8988T (cell line): ENCODE data around the gene LRRC55.
"Not testable (repeated sequence)": the region's sequence is repeated elsewhere in the genome, so short reads cannot be mapped to it uniquely, and the experiment has no call there.

ENCODE experiments used
- DNase-seq: peaks from one replicate; pipeline ENCODE4 v3.0.0; 2011

Gene LRRC55

GRCh38 chr11:57162179-57162898 is 19.4 kb upstream of the LRRC55 start:
- DNase-seq, result no peak

GRCh38 chr11:57163160-57163868 is 18.4 kb upstream of the LRRC55 start:
- DNase-seq, result no peak

GRCh38 chr11:57164317-57164716 is 17.4 kb upstream of the LRRC55 start:
- DNase-seq, result no peak

- no peak for DNase-seq
Observed at GRCh38 chr11:57167125-57167846, 14.5 kb upstream of the LRRC55 start.

- DNase-seq, result not testable (repeated sequence)
Observed at GRCh38 chr11:57169732-57170313, 11.9 kb upstream of the LRRC55 start.

GRCh38 chr11:57172031-57172430 is 9.7 kb upstream of the LRRC55 start:
- DNase-seq, result no peak

- DNase-seq, result no peak
Observed at GRCh38 chr11:57174656-57175055, 7.1 kb upstream of the LRRC55 start.

- DNase-seq, result no peak
Observed at GRCh38 chr11:57175478-57175877, 6.3 kb upstream of the LRRC55 start.

GRCh38 chr11:57178334-57178733 is 3.4 kb upstream of the LRRC55 start:
- no peak for DNase-seq

- no peak for DNase-seq
Observed at GRCh38 chr11:57179681-57180080, 2.1 kb upstream of the LRRC55 start.

- DNase-seq, result no peak
Observed at GRCh38 chr11:57180081-57180561, 1.6 kb upstream of the LRRC55 start.

- no peak for DNase-seq
Observed at GRCh38 chr11:57180964-57181363, 789 bp upstream of the LRRC55 start.

- DNase-seq, result no peak
Observed at GRCh38 chr11:57182896-57183295, 1.1 kb downstream of the LRRC55 start.

- no peak for DNase-seq
Observed at GRCh38 chr11:57190548-57190947, 8.8 kb downstream of the LRRC55 start.

GRCh38 chr11:57191311-57192219 is 9.8 kb downstream of the LRRC55 start:
- DNase-seq, result no peak

- DNase-seq, result no peak
Observed at GRCh38 chr11:57192316-57192715, 10.6 kb downstream of the LRRC55 start.

- no peak for DNase-seq
Observed at GRCh38 chr11:57196596-57196995, 14.8 kb downstream of the LRRC55 start.

- no peak for DNase-seq
Observed at GRCh38 chr11:57197762-57198161, 16.0 kb downstream of the LRRC55 start.

- DNase-seq, result no peak
Observed at GRCh38 chr11:57199330-57199729, 17.6 kb downstream of the LRRC55 start.

- DNase-seq, result no peak
Observed at GRCh38 chr11:57200917-57201316, 19.2 kb downstream of the LRRC55 start.

- no peak for DNase-seq
Observed at GRCh38 chr11:57202281-57202680, 20.5 kb downstream of the LRRC55 start.

- no peak for DNase-seq
Observed at GRCh38 chr11:57203359-57203758, 21.6 kb downstream of the LRRC55 start.
